ENCODE measurements around the gene SLC38A2. TPM values are rescaled to one million over a fixed set of nuclear protein-coding genes. Genes with fewer than 3 reads are reported as not detected.

Gene SLC38A2
- total RNA-seq, 1 donor from 2014 or later = 1,114 TPM

DNA sequence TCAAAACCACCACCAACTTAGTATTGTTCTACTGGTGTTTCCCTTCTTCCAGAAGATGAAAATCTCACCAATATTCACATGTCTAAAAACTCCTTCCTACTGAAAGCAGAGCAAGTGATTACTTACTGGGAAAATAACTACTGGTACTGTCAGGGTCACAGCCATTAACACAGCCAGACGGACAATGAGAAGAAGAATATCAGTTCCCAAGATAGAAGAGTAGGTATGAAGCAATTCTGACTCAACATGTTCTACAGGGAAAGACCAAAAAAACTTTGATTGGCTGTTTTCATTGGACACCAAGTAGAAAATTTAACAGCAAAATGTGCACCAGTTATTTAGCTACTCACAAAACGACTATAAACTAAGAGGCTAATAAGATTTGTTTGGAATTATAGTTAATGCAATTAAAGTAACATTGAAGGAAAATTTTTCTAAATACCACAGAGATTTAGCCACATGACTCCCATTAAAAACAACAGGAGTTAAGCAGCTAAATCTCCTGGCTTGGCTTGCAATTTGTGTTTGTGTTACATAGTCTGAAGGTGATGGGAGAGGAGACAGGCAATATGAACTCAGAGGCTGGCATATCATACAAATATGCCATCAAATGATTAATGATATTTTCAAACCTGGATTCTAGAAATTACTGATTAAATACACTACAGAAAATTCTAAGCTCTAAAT lies 9.5 kb downstream of the SLC38A2 start:
- FAIRE-seq (no peak), DNase-seq (ENCODE audit: low read depth) (no peak)
- TF ChIP-seq, protein P1, sequence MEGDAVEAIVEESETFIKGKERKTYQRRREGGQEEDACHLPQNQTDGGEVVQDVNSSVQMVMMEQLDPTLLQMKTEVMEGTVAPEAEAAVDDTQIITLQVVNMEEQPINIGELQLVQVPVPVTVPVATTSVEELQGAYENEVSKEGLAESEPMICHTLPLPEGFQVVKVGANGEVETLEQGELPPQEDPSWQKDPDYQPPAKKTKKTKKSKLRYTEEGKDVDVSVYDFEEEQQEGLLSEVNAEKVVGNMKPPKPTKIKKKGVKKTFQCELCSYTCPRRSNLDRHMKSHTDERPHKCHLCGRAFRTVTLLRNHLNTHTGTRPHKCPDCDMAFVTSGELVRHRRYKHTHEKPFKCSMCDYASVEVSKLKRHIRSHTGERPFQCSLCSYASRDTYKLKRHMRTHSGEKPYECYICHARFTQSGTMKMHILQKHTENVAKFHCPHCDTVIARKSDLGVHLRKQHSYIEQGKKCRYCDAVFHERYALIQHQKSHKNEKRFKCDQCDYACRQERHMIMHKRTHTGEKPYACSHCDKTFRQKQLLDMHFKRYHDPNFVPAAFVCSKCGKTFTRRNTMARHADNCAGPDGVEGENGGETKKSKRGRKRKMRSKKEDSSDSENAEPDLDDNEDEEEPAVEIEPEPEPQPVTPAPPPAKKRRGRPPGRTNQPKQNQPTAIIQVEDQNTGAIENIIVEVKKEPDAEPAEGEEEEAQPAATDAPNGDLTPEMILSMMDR (IDR thresholded peaks at IDR 0.05; ENCODE audit: insufficient read depth, low read length, severe bottlenecking) = no peak
- Histone ChIP-seq H3K4me3 (ENCODE audit: low read depth, low read length) (no peak overlapping the region), H3K36me3 (ENCODE audit: control insufficient read depth, insufficient read depth, low read length) (peaks cover 30% of the 10 kb centered on the region), H3K27me3 (ENCODE audit: control insufficient read depth, insufficient read depth, low read length) (no peaks in the 10 kb centered on the region)

DNA sequence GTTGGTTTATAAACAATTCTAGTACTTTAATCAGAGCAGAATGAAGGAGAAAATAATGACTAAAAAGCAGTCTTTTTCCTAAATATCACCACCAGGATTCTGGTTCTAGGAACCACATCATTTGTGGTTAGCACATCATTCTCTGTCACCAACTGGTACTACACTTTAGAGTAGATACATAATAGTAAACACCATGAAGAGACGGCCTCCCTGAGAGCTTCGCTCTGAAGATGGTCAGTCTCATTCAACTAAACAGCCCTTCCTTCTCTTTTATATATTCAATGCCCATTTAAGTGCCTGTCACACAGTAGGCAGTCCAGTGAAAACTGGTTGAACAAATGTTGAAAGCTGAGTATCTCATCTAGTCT lies 10.9 kb downstream of the SLC38A2 start:
- TF ChIP-seq, protein P1 (IDR thresholded peaks at IDR 0.05; ENCODE audit: insufficient read depth, low read length, severe bottlenecking) = no peak
- FAIRE-seq (no peak), DNase-seq (ENCODE audit: low read depth) (no peak)
- Histone ChIP-seq H3K4me3 (ENCODE audit: low read depth, low read length) (no peak overlapping the region), H3K27me3 (ENCODE audit: control insufficient read depth, insufficient read depth, low read length) (no peaks in the 10 kb centered on the region), H3K36me3 (ENCODE audit: control insufficient read depth, insufficient read depth, low read length) (peaks cover 22% of the 10 kb centered on the region)

DNA sequence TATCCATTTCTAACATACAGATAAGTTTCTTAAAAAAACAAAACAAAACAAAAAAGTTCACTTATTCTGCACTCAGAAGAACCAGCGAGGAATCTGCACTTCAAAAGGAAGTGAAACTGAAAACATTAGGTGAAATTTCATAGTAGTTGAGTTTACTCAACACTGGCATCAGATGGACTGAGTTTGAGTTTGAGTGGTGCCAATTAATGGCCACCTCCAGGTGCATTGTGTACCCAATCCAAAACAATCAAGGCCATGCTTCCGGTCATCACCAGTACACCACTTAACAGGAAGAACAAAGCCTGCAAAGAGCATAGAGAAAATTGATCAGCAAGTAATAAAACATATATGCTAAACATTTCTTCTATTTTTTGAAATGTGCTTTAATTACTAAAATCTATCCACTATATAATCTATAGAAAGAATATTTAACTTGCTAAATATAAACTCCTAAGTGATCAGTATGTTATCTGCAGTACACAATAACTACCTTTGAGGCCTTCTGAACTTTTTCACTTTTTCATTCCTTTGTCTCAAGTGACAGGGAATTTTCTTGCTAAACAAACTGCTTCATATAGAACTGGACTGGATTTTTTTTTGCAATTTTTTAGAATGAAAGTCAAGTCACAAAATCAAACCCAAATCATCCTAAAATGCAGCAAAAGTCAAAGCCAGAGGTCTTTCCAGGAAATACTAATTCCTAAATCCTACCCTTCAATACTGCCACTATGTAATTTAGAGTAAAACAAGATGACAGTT lies 11.5 kb downstream of the SLC38A2 start:
- TF ChIP-seq, protein P1 (IDR thresholded peaks at IDR 0.05; ENCODE audit: insufficient read depth, low read length, severe bottlenecking) = no peak
- DNase-seq (ENCODE audit: low read depth) (no peak), FAIRE-seq (no peak)
- no peaks in the 10 kb centered on the region for H3K27me3 ChIP-seq (ENCODE audit: control insufficient read depth, insufficient read depth, low read length)
- no peak overlapping the region for H3K4me3 ChIP-seq (ENCODE audit: low read depth, low read length)
- peaks cover 20% of the 10 kb centered on the region for H3K36me3 ChIP-seq (ENCODE audit: control insufficient read depth, insufficient read depth, low read length)

DNA sequence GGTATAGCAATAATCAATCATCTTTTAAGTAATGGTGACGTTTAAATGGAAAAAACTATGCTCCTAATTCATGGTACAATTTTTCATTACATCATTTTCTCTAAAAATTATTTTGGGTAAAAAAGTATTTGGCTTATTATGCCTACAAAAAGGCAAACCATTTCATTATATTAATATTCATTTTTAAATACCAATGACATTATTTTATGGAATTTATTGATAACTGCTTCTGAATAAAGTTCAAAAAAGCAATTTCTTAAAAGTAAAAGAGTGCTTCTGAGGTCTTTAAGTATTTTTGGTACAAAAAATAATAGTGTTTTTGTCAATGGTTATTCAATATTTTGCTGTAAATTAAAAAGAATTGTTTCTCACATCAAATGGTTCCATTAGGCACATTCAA lies 12.2 kb downstream of the SLC38A2 start:
- no peak for DNase-seq (ENCODE audit: low read depth)
- Histone ChIP-seq H3K4me3 (ENCODE audit: low read depth, low read length) (no peak overlapping the region), H3K27me3 (ENCODE audit: control insufficient read depth, insufficient read depth, low read length) (no peaks in the 10 kb centered on the region), H3K36me3 (ENCODE audit: control insufficient read depth, insufficient read depth, low read length) (peaks cover 17% of the 10 kb centered on the region)
- no peak for FAIRE-seq
- TF ChIP-seq, protein P1 (IDR thresholded peaks at IDR 0.05; ENCODE audit: insufficient read depth, low read length, severe bottlenecking) = no peak

DNA sequence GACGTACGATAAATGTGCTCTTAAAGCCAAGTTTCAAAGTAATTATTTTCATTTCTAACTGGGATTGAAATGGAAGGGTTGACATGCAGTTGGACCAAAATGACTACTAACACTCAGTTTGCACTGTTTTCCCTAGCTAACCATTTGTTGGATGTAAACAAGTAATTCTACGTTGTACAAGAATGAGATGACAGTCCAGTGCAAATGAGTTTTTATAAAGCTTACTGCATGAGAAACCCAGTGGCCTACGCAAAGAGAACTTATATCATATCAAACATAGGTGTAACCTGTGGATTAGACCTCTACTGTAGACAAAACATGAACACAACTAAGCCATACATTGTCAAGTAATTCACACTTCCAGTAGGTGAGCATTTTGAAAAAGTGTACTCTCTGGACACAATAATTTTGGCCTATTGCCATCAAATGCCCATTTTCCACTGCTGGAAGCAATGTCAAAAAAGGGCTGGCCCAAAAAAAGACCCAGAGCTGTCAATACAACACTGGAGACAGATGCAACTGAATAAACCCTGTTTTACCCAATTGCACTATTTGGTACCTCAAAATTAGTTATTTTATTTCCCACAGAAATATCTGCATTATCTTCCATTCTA lies 12.8 kb downstream of the SLC38A2 start:
- FAIRE-seq = no peak
- Histone ChIP-seq H3K4me3 (ENCODE audit: low read depth, low read length) (no peak overlapping the region), H3K36me3 (ENCODE audit: control insufficient read depth, insufficient read depth, low read length) (peaks cover 16% of the 10 kb centered on the region), H3K27me3 (ENCODE audit: control insufficient read depth, insufficient read depth, low read length) (no peaks in the 10 kb centered on the region)
- no peak for DNase-seq (ENCODE audit: low read depth)
- TF ChIP-seq, protein P1 (IDR thresholded peaks at IDR 0.05; ENCODE audit: insufficient read depth, low read length, severe bottlenecking) = no peak

All from bronchial epithelial cell (primary cell).